Transverse colon (tissue), 4 donors: ENCODE data around the gene GREB1L.

ENCODE experiments used
- EP300 ChIP-seq: sonication (generic); formaldehyde crosslinking; IDR thresholded peaks from one replicate; pipeline ENCODE4 v1.6.1; 2017; ENCODE audit warnings: antibody characterized with exemption, low read depth
- POLR2A ChIP-seq: fragments of 450-650 bp; IDR thresholded peaks from one replicate; pipeline ENCODE4 v1.6.1; 2016; ENCODE audit warnings: antibody characterized with exemption, mild to moderate bottlenecking, moderate library complexity
- POLR2AphosphoS5 ChIP-seq, 3 donors: sonication (generic); formaldehyde crosslinking; IDR thresholded peaks; one replicate each; pipeline ENCODE4 v1.6.1; 2016; ENCODE audit warnings: antibody characterized with exemption in 3 of 3
- TF ChIP-seq, protein P1 (sequence below), 5 experiments: fragments of 200-600 bp in 3 of 5; fragments of 450-650 bp in 2 of 5; sonication (generic) in 3 of 5; IDR thresholded peaks; 1 replicate in 2 of 5; 2 replicates in 3 of 5; pipeline ENCODE4 v1.5.1; 2016 to 2017; ENCODE audit warnings: antibody characterized with exemption in 5 of 5, inconsistent platforms in 3 of 5, mild to moderate bottlenecking in 2 of 5, moderate library complexity in 1 of 5

DNA sequence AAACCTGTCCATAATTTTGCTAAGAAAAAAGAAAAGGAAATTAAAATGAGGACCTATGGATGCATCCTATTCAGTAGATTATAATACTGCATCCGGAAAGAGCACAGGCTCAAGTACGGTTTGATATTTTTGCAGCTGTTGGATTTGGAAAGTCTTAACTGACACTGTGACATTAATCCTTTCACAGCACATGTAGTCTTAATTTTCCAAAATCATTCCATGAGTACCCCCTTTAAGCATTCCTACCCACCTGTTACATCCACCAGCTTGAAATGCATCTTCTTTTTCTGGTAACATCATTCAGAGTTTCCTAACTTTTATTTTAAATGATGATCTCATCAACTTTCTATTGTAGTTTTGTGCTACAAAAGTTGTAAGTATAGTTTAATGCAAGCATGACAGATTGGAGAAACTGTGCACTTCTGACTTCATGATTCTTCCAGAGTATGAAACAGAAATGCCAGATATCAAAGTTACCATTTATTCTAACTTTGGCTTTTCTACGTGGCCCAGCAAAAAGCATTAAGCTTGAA lies 244.9 kb downstream of the GREB1L start:
- TF ChIP-seq, protein P1, sequence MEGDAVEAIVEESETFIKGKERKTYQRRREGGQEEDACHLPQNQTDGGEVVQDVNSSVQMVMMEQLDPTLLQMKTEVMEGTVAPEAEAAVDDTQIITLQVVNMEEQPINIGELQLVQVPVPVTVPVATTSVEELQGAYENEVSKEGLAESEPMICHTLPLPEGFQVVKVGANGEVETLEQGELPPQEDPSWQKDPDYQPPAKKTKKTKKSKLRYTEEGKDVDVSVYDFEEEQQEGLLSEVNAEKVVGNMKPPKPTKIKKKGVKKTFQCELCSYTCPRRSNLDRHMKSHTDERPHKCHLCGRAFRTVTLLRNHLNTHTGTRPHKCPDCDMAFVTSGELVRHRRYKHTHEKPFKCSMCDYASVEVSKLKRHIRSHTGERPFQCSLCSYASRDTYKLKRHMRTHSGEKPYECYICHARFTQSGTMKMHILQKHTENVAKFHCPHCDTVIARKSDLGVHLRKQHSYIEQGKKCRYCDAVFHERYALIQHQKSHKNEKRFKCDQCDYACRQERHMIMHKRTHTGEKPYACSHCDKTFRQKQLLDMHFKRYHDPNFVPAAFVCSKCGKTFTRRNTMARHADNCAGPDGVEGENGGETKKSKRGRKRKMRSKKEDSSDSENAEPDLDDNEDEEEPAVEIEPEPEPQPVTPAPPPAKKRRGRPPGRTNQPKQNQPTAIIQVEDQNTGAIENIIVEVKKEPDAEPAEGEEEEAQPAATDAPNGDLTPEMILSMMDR (IDR thresholded peaks at IDR 0.05), result no peak
- TF ChIP-seq POLR2AphosphoS5 (IDR thresholded peaks at IDR 0.05) (no peak), POLR2A (no peak), EP300 (no peak)
